Measurements from ENCODE around the gene DCC. TPM values are rescaled to one million over a fixed set of nuclear protein-coding genes. Genes with fewer than 3 reads are reported as not detected.

DCC gene
- polyA plus RNA-seq, 1 experiment = 0.67 TPM

- Histone ChIP-seq H3K4me3 (ENCODE audit: low read depth, low read length) (no peak overlapping the region), H3K9me3 (ENCODE audit: control insufficient read depth, insufficient read depth, low read length) (peaks cover 9% of the 10 kb centered on the region), H3K27me3 (ENCODE audit: control insufficient read depth, insufficient read depth, low read length) (no peaks in the 10 kb centered on the region), H3K27ac (ENCODE audit: low read depth, low read length) (no peak overlapping the region)
- DNase-seq (ENCODE audit: low read depth, low spot score) = no peak
- ChIA-PET CTCF (no interaction called here), POLR2A (no interaction called here)
- TF ChIP-seq CTCF (IDR thresholded peaks at IDR 0.05; ENCODE audit: low read depth, low read length) = no peak
Observed at GRCh38 chr18:53153800-53154199, 813.8 kb downstream of the DCC start.

GRCh38 chr18:53165770-53166169 is 825.8 kb downstream of the DCC start:
- TF ChIP-seq CTCF (IDR thresholded peaks at IDR 0.05; ENCODE audit: low read depth, low read length) = no peak
- CTCF ChIA-PET = no interaction called here
- Histone ChIP-seq H3K27ac (ENCODE audit: low read depth, low read length) (no peak overlapping the region), H3K9me3 (ENCODE audit: control insufficient read depth, insufficient read depth, low read length) (peaks cover under 1% of the 10 kb centered on the region), H3K4me3 (ENCODE audit: low read depth, low read length) (no peak overlapping the region), H3K27me3 (ENCODE audit: control insufficient read depth, insufficient read depth, low read length) (no peaks in the 10 kb centered on the region)
- POLR2A ChIA-PET = no interaction called here
- no peak for DNase-seq (ENCODE audit: low read depth, low spot score)

GRCh38 chr18:53169346-53169745 is 829.3 kb downstream of the DCC start:
- Histone ChIP-seq H3K27me3 (ENCODE audit: control insufficient read depth, insufficient read depth, low read length) (no peaks in the 10 kb centered on the region), H3K4me3 (ENCODE audit: low read depth, low read length) (no peak overlapping the region), H3K9me3 (ENCODE audit: control insufficient read depth, insufficient read depth, low read length) (peaks cover 5% of the 10 kb centered on the region; the same call in 1 of the 2 replicates), H3K27ac (ENCODE audit: low read depth, low read length) (no peak overlapping the region)
- DNase-seq (ENCODE audit: low read depth, low spot score) = no peak
- no peak for TF ChIP-seq CTCF (IDR thresholded peaks at IDR 0.05; ENCODE audit: low read depth, low read length)
- ChIA-PET CTCF (no interaction called here), POLR2A (no interaction called here)

- Histone ChIP-seq H3K27ac (ENCODE audit: low read depth, low read length) (no peak overlapping the region), H3K9me3 (ENCODE audit: control insufficient read depth, insufficient read depth, low read length) (peaks cover 4% of the 10 kb centered on the region), H3K4me3 (ENCODE audit: low read depth, low read length) (no peak overlapping the region), H3K27me3 (ENCODE audit: control insufficient read depth, insufficient read depth, low read length) (no peaks in the 10 kb centered on the region)
- ChIA-PET CTCF (no interaction called here), POLR2A (no interaction called here)
- TF ChIP-seq CTCF (IDR thresholded peaks at IDR 0.05; ENCODE audit: low read depth, low read length) = no peak
- no peak for DNase-seq (ENCODE audit: low read depth, low spot score)
Observed at GRCh38 chr18:53191634-53192033, 851.6 kb downstream of the DCC start.

GRCh38 chr18:53193870-53194269 is 853.9 kb downstream of the DCC start:
- ChIA-PET POLR2A (no interaction called here), CTCF (no interaction called here)
- H3K4me3 ChIP-seq (ENCODE audit: low read depth, low read length) = no peak overlapping the region
- no peaks in the 10 kb centered on the region for H3K27me3 ChIP-seq (ENCODE audit: control insufficient read depth, insufficient read depth, low read length)
- H3K9me3 ChIP-seq (ENCODE audit: control insufficient read depth, insufficient read depth, low read length) = peaks cover 4% of the 10 kb centered on the region
- no peak overlapping the region for H3K27ac ChIP-seq (ENCODE audit: low read depth, low read length)
- no peak for TF ChIP-seq CTCF (IDR thresholded peaks at IDR 0.05; ENCODE audit: low read depth, low read length)
- DNase-seq (ENCODE audit: low read depth, low spot score) = no peak

All from AG04450 (cell line).